D721Med (cell line): ENCODE data around the gene BBLN.

Experiments used
- DNase-seq: peaks from one replicate; pipeline ENCODE4 v3.0.0; 2011; ENCODE audit warnings: low spot score; ENCODE audit not compliant: insufficient read length
- FAIRE-seq: peaks from 2 replicates; lab custom pipeline; 2011; peaks lifted over from hg19 to GRCh38; lab: Jason Lieb, UNC
- CTCF ChIP-seq: IDR thresholded peaks from 2 replicates; pipeline ENCODE4 v1.5.1; 2012; ENCODE audit warnings: mild to moderate bottlenecking, control low read depth; ENCODE audit not compliant: insufficient read depth; ENCODE audit errors: missing control alignments

The BBLN gene

GRCh38 chr9:128153947-128154695 lies 5.9 kb upstream of the BBLN start:
- TF ChIP-seq CTCF = no peak
- DNase-seq (no peak), FAIRE-seq (no peak)

- FAIRE-seq (no peak), DNase-seq (no peak)
- no peak for TF ChIP-seq CTCF
Observed at GRCh38 chr9:128155736-128156500, 4.1 kb upstream of the BBLN start.

DNA sequence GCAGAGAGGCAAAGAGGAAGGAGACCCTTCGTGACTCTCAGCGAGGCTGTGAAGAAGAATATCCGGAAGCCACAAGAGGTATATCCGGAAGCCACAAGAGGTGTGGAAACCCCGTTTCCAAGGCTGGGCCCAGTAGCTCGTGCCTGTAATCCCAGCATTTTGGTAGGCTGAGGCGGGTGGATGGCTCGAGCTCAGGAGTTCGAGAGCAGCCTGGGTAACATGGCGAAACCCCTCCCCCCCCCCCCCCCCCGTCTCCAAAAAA lies 612 bp upstream of the BBLN start:
- DNase-seq (no peak), FAIRE-seq (no peak)
- TF ChIP-seq CTCF = no peak

GRCh38 chr9:128160603-128160987 lies 530 bp downstream of the BBLN start:
- no peak for FAIRE-seq
- TF ChIP-seq CTCF = no peak
- DNase-seq = no peak

- TF ChIP-seq CTCF = no peak
- FAIRE-seq (no peak), DNase-seq (no peak)
Observed at GRCh38 chr9:128161215-128161902, 1.3 kb downstream of the BBLN start.

DNA sequence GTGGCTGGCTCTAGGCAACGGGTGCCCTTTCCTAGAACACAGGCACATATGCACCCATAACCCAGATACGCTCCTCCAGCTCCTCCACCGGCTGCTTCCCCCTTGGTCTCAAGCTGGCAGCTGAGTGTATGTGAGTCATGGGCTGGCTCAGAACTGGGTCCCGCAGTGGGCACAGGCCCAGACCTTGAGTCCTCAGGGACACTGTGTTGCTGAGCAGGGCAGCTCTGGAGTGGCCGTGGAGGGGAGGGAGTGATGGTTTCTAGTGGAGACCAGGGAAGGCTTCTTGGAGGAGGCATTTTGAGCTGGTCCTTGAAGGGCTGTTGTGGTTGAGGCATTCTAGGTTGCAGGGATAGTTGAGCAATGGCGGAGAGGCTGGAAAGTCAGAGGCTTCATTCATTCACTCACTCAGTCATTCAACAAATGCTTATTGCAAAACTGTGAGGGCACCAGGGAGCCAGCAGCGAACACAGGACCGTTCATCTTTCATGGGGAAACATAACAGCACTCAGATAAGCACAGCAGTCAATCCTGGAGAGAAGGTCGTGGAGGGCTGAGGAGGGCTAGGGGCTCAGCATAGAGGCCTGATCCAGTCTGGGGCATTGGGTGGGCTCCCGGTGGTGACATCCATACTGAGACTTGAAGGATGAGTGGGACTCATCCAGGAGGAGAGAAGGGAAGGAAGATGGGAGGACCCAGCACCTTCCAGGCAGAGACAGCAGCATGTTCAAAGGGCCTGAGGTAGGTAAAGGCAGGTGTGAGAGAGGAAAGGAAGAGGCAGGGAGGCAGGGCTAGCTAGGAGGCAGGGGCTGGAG lies 2.4 kb downstream of the BBLN start:
- FAIRE-seq (no peak), DNase-seq (no peak)
- no peak for TF ChIP-seq CTCF
